ENCODE measurements around the gene ADORA2A. TPM values are rescaled to one million over a fixed set of nuclear protein-coding genes. Genes with fewer than 3 reads are reported as not detected.
A peak's percentile ranks its signal among the peaks of the same experiment; 100 is the strongest.

The ADORA2A gene
- total and polyA plus RNA-seq, 2 of the 13 experiments (the other 11 are each of a cell fraction or from before 2014, with no cell fraction given) = 3.3 to 5.0 TPM

- no peak for TF ChIP-seq HNF4A (CRISPR knock-in tag; IDR thresholded peaks at IDR 0.05)
- no peak for TF ChIP-seq RORA (CRISPR knock-in tag; IDR thresholded peaks at IDR 0.05)
These were observed 54.2 kb downstream of the ADORA2A start (continued) for GRCh38 chr22:24481641-24482040.

GRCh38 chr22:24482575-24482974 is 55.2 kb downstream of the ADORA2A start:
- peak; percentile 45; the same call in 2 of the 3 replicates for ATAC-seq
- Histone ChIP-seq H3K36me3 (replicated peaks in 1 of 2; ENCODE audit: control insufficient read depth in 1 of 2, insufficient read depth in 2 of 2, low read length in 2 of 2) (no peaks in the 10 kb centered on the region), H3K4me2 (ENCODE audit: low read depth, low read length) (peak overlapping the region; percentile 13; the same call in 1 of the 2 replicates), H2AFZ (ENCODE audit: low read length) (no peak overlapping the region), H3K27ac (ENCODE audit: extremely low read length, insufficient read depth, low read length) (no peak overlapping the region), H3K27me3 (ENCODE audit: control insufficient read depth in 1 of 2, insufficient read depth in 2 of 2, low read length in 2 of 2) (no peaks in the 10 kb centered on the region), H3K79me2 (ENCODE audit: insufficient read depth, low read length) (no peaks in the 10 kb centered on the region), H3K9me3 (ENCODE audit: low read length) (no peaks in the 10 kb centered on the region), H3K4me3 (replicated peaks in 1 of 3; ENCODE audit: insufficient read depth in 1 of 3, low read depth in 2 of 3, low read length in 3 of 3) (no peak overlapping the region), H3K9ac (ENCODE audit: insufficient read depth, low read depth, low read length) (no peak overlapping the region), H4K20me1 (ENCODE audit: insufficient read depth, low read length) (no peaks in the 10 kb centered on the region), H3K4me1 (ENCODE audit: insufficient read depth, low read length) (peaks cover 66% of the 10 kb centered on the region)
- no peak for TF ChIP-seq ZNF615 (CRISPR knock-in tag; IDR thresholded peaks at IDR 0.05; ENCODE audit: borderline replicate concordance)
- no peak for TF ChIP-seq E2F1 (CRISPR knock-in tag; IDR thresholded peaks at IDR 0.05)
- TF ChIP-seq ZNF33A (CRISPR knock-in tag; IDR thresholded peaks at IDR 0.05; ENCODE audit: borderline replicate concordance) = no peak
- no peak for TF ChIP-seq ZNF317 (CRISPR knock-in tag; IDR thresholded peaks at IDR 0.05)
- no peak for TF ChIP-seq ZNF512 (CRISPR knock-in tag; IDR thresholded peaks at IDR 0.05)
- no peak for TF ChIP-seq SOX6 (IDR thresholded peaks at IDR 0.05)
- 0 out of 2 replicates have a peak, but pooled peaks have one; percentile 14 for TF ChIP-seq SOX6 (CRISPR knock-in tag; IDR thresholded peaks at IDR 0.05)
- peak; percentile 34; the same call in 1 of the 2 replicates for TF ChIP-seq FOSL2 (CRISPR knock-in tag; IDR thresholded peaks at IDR 0.05)
- TF ChIP-seq EZH2 (conservative IDR thresholded peaks at IDR 0.05; ENCODE audit: low read depth, low read length) = no peak
- TF ChIP-seq MLX (CRISPR knock-in tag; IDR thresholded peaks at IDR 0.05) = no peak
- peak; percentile 39; the same call in 1 of the 2 replicates for TF ChIP-seq CEBPB (IDR thresholded peaks at IDR 0.05; ENCODE audit: borderline replicate concordance, low read depth, low read length)
- TF ChIP-seq ATF4 (CRISPR knock-in tag; IDR thresholded peaks at IDR 0.05) = peak in 1 of 2 experiments; percentile 91; a peak in 2 of 4 replicates
- peak; percentile 55 for TF ChIP-seq CEBPG (CRISPR knock-in tag; IDR thresholded peaks at IDR 0.05)
- TF ChIP-seq NONO (IDR thresholded peaks at IDR 0.05) = no peak
- no peak for TF ChIP-seq NONO (CRISPR knock-in tag; conservative IDR thresholded peaks at IDR 0.05)
- ChIA-PET POLR2A (interaction anchor here (0.9 to 2.9 kb wide), 6 partner anchors 8 to 35 kb away, joined by 3 to 14 read pairs (median 3); no protein-coding TSS in a partner anchor), CTCF (ENCODE audit: low intra/inter-chr PET ratio, low total read pairs) (no interaction called here)
- in situ Hi-C loops (cut with HindIII; ENCODE audit: extremely low pct_ligation_motif_present, low pct_unique_long_range_greater_than_20kb) (no loop called here), intact Hi-C loops (cut with micrococcal nuclease; ENCODE audit: unreplicated experiment) (no loop called here)
- 16% methylated on average over 3 of the region's 3 CpGs for WGBS (ENCODE audit: low lambda C conversion rate)
- BruUV-seq (replicated peaks) = no TSS peak
- no peak for FAIRE-seq
- no peak for DNase-seq (ENCODE audit: low spot score)

All from HepG2 (cell line).